ENCODE results near the gene PTPRG. TPM values are rescaled to one million over a fixed set of nuclear protein-coding genes. Genes with fewer than 3 reads are reported as not detected.

PTPRG gene
- total and polyA plus RNA-seq, 2 of the 13 experiments (the other 11 are each of a cell fraction or from before 2014, with no cell fraction given), result 8.0 to 25.3 TPM

DNA sequence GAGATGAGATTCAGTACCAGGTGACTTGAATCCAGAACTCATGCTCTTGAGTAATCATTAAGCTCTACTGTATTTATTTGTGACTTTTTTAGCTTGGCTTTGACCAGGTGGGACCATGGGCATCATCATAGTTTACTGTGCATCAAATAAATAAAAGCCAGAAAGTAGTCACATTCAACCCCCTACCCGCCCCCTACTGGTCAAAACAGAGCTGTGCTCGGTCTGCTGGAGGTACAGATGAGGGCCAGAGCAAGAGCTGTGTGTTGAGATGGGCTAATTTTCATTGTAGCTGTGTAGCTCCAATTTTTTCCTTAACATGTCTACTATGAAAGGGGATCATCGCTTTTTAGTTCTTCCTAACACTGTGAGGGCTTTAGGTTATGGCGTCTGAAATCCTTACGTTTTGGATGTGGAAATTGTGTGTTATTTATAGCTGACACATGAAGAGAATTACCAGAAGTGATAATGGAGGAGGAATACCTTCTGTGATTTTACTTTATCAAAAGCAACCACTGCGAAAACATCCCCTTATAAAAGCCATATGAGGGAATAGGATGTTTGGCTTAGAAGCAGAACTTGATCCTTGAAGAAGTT lies 375.1 kb downstream of the PTPRG start:
- CTCF ChIA-PET (ENCODE audit: low intra/inter-chr PET ratio, low total read pairs), result no interaction called here
- POLR2A ChIA-PET, result no interaction called here
- Histone ChIP-seq H3K9ac (ENCODE audit: insufficient read depth, low read depth, low read length) (no peak overlapping the region), H2AFZ (ENCODE audit: low read length) (no peak overlapping the region), H3K4me3 (replicated peaks in 1 of 3; ENCODE audit: insufficient read depth in 1 of 3, low read depth in 2 of 3, low read length in 3 of 3) (no peak overlapping the region), H3K4me1 (ENCODE audit: insufficient read depth, low read length) (no peaks in the 10 kb centered on the region), H4K20me1 (ENCODE audit: insufficient read depth, low read length) (no peaks in the 10 kb centered on the region; the same call in 1 of the 2 replicates), H3K9me3 (ENCODE audit: low read length) (no peaks in the 10 kb centered on the region), H3K4me2 (ENCODE audit: low read depth, low read length) (no peak overlapping the region), H3K27me3 (ENCODE audit: control insufficient read depth in 1 of 2, insufficient read depth in 2 of 2, low read length in 2 of 2) (no peaks in the 10 kb centered on the region), H3K79me2 (ENCODE audit: insufficient read depth, low read length) (no peaks in the 10 kb centered on the region), H3K27ac (ENCODE audit: extremely low read length, insufficient read depth, low read length) (no peak overlapping the region), H3K36me3 (replicated peaks in 1 of 2; ENCODE audit: control insufficient read depth in 1 of 2, insufficient read depth in 2 of 2, low read length in 2 of 2) (no peaks in the 10 kb centered on the region)
- intact Hi-C loops (cut with micrococcal nuclease; ENCODE audit: unreplicated experiment), result no loop called here
- in situ Hi-C loops (cut with HindIII; ENCODE audit: extremely low pct_ligation_motif_present, low pct_unique_long_range_greater_than_20kb), result no loop called here
- BruUV-seq (replicated peaks), result no TSS peak
- 79% methylated on average over 6 of the region's 6 CpGs for WGBS (ENCODE audit: low lambda C conversion rate)
- TF ChIP-seq, protein P1, sequence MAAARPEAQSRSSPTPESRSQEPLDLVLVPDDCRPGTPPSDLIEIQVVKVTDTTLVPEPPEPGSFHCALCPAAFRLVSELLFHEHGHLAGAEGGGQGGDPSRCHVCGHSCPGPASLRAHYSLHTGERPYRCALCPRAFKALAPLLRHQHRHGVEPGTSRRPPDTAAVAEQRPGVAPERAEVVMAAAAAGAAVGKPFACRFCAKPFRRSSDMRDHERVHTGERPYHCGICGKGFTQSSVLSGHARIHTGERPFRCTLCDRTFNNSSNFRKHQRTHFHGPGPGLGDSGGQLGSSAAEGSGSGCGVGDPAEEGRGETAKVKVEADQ (CRISPR knock-in tag; IDR thresholded peaks at IDR 0.05; ENCODE audit: borderline replicate concordance), result no peak
- TF ChIP-seq RAD51 (IDR thresholded peaks at IDR 0.05; ENCODE audit: borderline replicate concordance) (no peak), STAG1 (CRISPR knock-in tag; IDR thresholded peaks at IDR 0.05) (peak; percentile 27), LCORL (IDR thresholded peaks at IDR 0.05) (no peak), LCORL (CRISPR knock-in tag; IDR thresholded peaks at IDR 0.05) (no peak), ATM (IDR thresholded peaks at IDR 0.05; ENCODE audit: borderline replicate concordance) (no peak), IRF2 (CRISPR knock-in tag; IDR thresholded peaks at IDR 0.05) (no peak)
- TF ChIP-seq, protein P2, sequence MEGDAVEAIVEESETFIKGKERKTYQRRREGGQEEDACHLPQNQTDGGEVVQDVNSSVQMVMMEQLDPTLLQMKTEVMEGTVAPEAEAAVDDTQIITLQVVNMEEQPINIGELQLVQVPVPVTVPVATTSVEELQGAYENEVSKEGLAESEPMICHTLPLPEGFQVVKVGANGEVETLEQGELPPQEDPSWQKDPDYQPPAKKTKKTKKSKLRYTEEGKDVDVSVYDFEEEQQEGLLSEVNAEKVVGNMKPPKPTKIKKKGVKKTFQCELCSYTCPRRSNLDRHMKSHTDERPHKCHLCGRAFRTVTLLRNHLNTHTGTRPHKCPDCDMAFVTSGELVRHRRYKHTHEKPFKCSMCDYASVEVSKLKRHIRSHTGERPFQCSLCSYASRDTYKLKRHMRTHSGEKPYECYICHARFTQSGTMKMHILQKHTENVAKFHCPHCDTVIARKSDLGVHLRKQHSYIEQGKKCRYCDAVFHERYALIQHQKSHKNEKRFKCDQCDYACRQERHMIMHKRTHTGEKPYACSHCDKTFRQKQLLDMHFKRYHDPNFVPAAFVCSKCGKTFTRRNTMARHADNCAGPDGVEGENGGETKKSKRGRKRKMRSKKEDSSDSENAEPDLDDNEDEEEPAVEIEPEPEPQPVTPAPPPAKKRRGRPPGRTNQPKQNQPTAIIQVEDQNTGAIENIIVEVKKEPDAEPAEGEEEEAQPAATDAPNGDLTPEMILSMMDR (CRISPR knock-in tag; IDR thresholded peaks at IDR 0.05), result peak; percentile 49
- FAIRE-seq, result no peak
- peak; percentile 73 for ATAC-seq
- DNase-seq (ENCODE audit: low spot score), result peak; percentile 6

Measured in HepG2 (cell line).